Hypothalamus (tissue), 51 donors: ENCODE results near the gene EPS15.

Experiments
- DNase-seq, 51 donors: peaks; one replicate each; lab custom pipeline; 2025; lab: John Stamatoyannopoulos, UW

EPS15 gene

GRCh38 chr1:51345300-51345687 is 173.8 kb downstream of the EPS15 start:
- DNase-seq, result no peak

- DNase-seq, result no peak
Measured at GRCh38 chr1:51344602-51345299, 174.3 kb downstream of the EPS15 start.

- DNase-seq, result no peak
Measured at GRCh38 chr1:51344276-51344601, 174.8 kb downstream of the EPS15 start.

- DNase-seq, result no peak
Measured at GRCh38 chr1:51343624-51344023, 175.4 kb downstream of the EPS15 start.

- DNase-seq, result no peak
Measured at GRCh38 chr1:51342591-51343206, 176.4 kb downstream of the EPS15 start.

- no peak for DNase-seq
Measured at GRCh38 chr1:51341876-51342496, 177.1 kb downstream of the EPS15 start.

GRCh38 chr1:51340380-51340779 is 178.7 kb downstream of the EPS15 start:
- no peak for DNase-seq

- no peak for DNase-seq
Measured at GRCh38 chr1:51336711-51337110, 182.4 kb downstream of the EPS15 start.

GRCh38 chr1:51336004-51336403 is 183.1 kb downstream of the EPS15 start:
- no peak for DNase-seq

- DNase-seq, result peak in 11 of 51 donors; percentile 7 to 31 (median 17)
Measured at GRCh38 chr1:51331206-51332100, 187.6 kb downstream of the EPS15 start.

GRCh38 chr1:51330331-51331201 is 188.5 kb downstream of the EPS15 start, which contains the start of gene TTC39A:
TTC39A (minus strand) TSS chr1:51330562; CDS start chr1:51330477, 85 bp downstream.
- DNase-seq, result no peak

- no peak for DNase-seq
Measured at GRCh38 chr1:51329443-51330325, 189.4 kb downstream of the EPS15 start.

GRCh38 chr1:51328926-51329325 is 190.1 kb downstream of the EPS15 start:
- DNase-seq, result no peak

GRCh38 chr1:51328279-51328678 is 190.8 kb downstream of the EPS15 start:
- DNase-seq, result no peak

GRCh38 chr1:51327386-51327785 is 191.7 kb downstream of the EPS15 start:
- DNase-seq, result peak in 1 of 51 donors; percentile 7

- no peak for DNase-seq
Measured at GRCh38 chr1:51326839-51327238, 192.2 kb downstream of the EPS15 start.

GRCh38 chr1:51325878-51326755 is 192.9 kb downstream of the EPS15 start:
- DNase-seq, result no peak

- no peak for DNase-seq
Measured at GRCh38 chr1:51325391-51325790, 193.7 kb downstream of the EPS15 start.
